Fibroblast of lung (primary cell): ENCODE measurements around the gene SERGEF. TPM values are rescaled to one million over a fixed set of nuclear protein-coding genes. Genes with fewer than 3 reads are reported as not detected.

Experiments
- DNase-seq, 2 donors: peaks; one replicate each; pipeline versions ENCODE4 v3.0.0 to v3.0.0-alpha.2; 2010; ENCODE audit warnings: low read depth in 2 of 2
- H2AFZ ChIP-seq: 2 replicates; pipeline ENCODE4 v1.5.1; 2012; ENCODE audit warnings: low read length, control low read depth, inconsistent platforms
- H3K27ac ChIP-seq: 2 replicates; pipeline ENCODE4 v1.5.1; 2011; ENCODE audit warnings: low read length, control low read depth; ENCODE audit not compliant: insufficient read depth
- H3K27me3 ChIP-seq: 2 replicates; pipeline ENCODE4 v1.5.1; 2011; ENCODE audit warnings: mild to moderate bottlenecking, low read length; ENCODE audit not compliant: control insufficient read depth, insufficient read depth
- H3K36me3 ChIP-seq: 2 replicates; pipeline ENCODE4 v1.5.1; 2011; ENCODE audit warnings: low read length; ENCODE audit not compliant: control insufficient read depth, insufficient read depth
- H3K4me1 ChIP-seq: 2 replicates; pipeline ENCODE4 v1.5.1; 2011; ENCODE audit warnings: low read length; ENCODE audit not compliant: control insufficient read depth, insufficient read depth; ENCODE audit errors: extremely low read depth
- H3K4me2 ChIP-seq: 2 replicates; pipeline ENCODE4 v1.5.1; 2011; ENCODE audit warnings: low read length, control low read depth; ENCODE audit not compliant: insufficient read depth; ENCODE audit errors: extremely low read depth
- H3K4me3 ChIP-seq, 4 experiments: fragments of 200-600 bp in 1 of 4; sonication (generic) in 1 of 4; replicated peaks in 1 of 4; 2 replicates each; pipeline ENCODE4 v1.5.1; 2011 to 2016; ENCODE audit warnings: low read length in 4 of 4, low read depth in 3 of 4, mild to moderate bottlenecking in 3 of 4, control low read depth in 2 of 4, inconsistent platforms in 1 of 4, mixed read lengths in 1 of 4; ENCODE audit not compliant: insufficient read depth in 1 of 4; ENCODE audit errors: control extremely low read depth in 1 of 4
- H3K79me2 ChIP-seq: 2 replicates; pipeline ENCODE4 v1.5.1; 2012; ENCODE audit warnings: mild to moderate bottlenecking, low read length, inconsistent platforms; ENCODE audit not compliant: control insufficient read depth, insufficient read depth
- H3K9ac ChIP-seq: 2 replicates; pipeline ENCODE4 v1.5.1; 2011; ENCODE audit warnings: mild to moderate bottlenecking, low read length, control low read depth; ENCODE audit not compliant: insufficient read depth
- H3K9me3 ChIP-seq: 2 replicates; pipeline ENCODE4 v1.5.1; 2012; ENCODE audit warnings: low read depth, low read length; ENCODE audit not compliant: control insufficient read depth, insufficient read depth
- H4K20me1 ChIP-seq: 2 replicates; pipeline ENCODE4 v1.5.1; 2011; ENCODE audit warnings: low read length; ENCODE audit not compliant: control insufficient read depth, insufficient read depth; ENCODE audit errors: extremely low read depth
- CTCF ChIP-seq, 2 donors: IDR thresholded peaks in 1 of 2; conservative IDR thresholded peaks in 1 of 2; 1 replicate in 1 of 2; 2 replicates in 1 of 2; pipeline ENCODE4 v1.5.1; 2011 to 2012; ENCODE audit warnings: low read length in 2 of 2, control low read depth in 1 of 2, inconsistent platforms in 1 of 2, low read depth in 1 of 2, mild to moderate bottlenecking in 1 of 2
- EZH2 ChIP-seq: IDR thresholded peaks from 2 replicates; pipeline ENCODE4 v1.5.1; 2012; ENCODE audit warnings: low read length, control low read depth, mild to moderate bottlenecking; ENCODE audit errors: missing control alignments
- polyA plus RNA-seq, 2 donors: library from polyadenylated mRNA; depleted of rRNA in 1 of 2; stranded (reverse) in 1 of 2; unstranded in 1 of 2; fragments of >200 nt; gene quantifications; 2 replicates each; pipeline ENCODE4 v1.2.1, GENCODE V29; 2011 to 2012; ENCODE audit warnings: missing spikeins in 1 of 2
- total RNA-seq: library from RNA; depleted of rRNA; stranded (reverse); fragments of >200 nt; gene quantifications from 2 replicates; pipeline ENCODE4 v1.2.1, GENCODE V29; 2014

The SERGEF gene
- total and polyA plus RNA-seq, 2 donors (not counting 1 experiment from before 2014, with no cell fraction given): 14.5 to 38.5 TPM

GRCh38 chr11:17807034-17807433 lies 205.8 kb downstream of the SERGEF start:
- Histone ChIP-seq H3K27ac (no peak overlapping the region), H3K36me3 (no peaks in the 10 kb centered on the region), H3K27me3 (no peaks in the 10 kb centered on the region), H3K79me2 (no peaks in the 10 kb centered on the region), H3K9ac (no peak overlapping the region), H2AFZ (no peak overlapping the region), H3K4me3 (no peak overlapping the region), H3K9me3 (no peaks in the 10 kb centered on the region), H3K4me2 (no peak overlapping the region), H3K4me1 (no peaks in the 10 kb centered on the region), H4K20me1 (no peaks in the 10 kb centered on the region)
- DNase-seq: peak in 1 of 2 donors; percentile 27
- TF ChIP-seq CTCF (conservative IDR thresholded peaks at IDR 0.05 in 1 of 2, IDR thresholded peaks at IDR 0.05 in 1 of 2; ENCODE audit: low read depth in 1 of 2, low read length in 2 of 2): no peak
- TF ChIP-seq EZH2: no peak

- Histone ChIP-seq H3K4me3 (no peak overlapping the region), H3K79me2 (no peaks in the 10 kb centered on the region), H3K9ac (no peak overlapping the region), H2AFZ (no peak overlapping the region), H3K27me3 (no peaks in the 10 kb centered on the region), H3K9me3 (no peaks in the 10 kb centered on the region), H3K4me1 (no peaks in the 10 kb centered on the region), H4K20me1 (no peaks in the 10 kb centered on the region), H3K36me3 (no peaks in the 10 kb centered on the region), H3K27ac (no peak overlapping the region), H3K4me2 (no peak overlapping the region)
- no peak for DNase-seq
- no peak for TF ChIP-seq CTCF (conservative IDR thresholded peaks at IDR 0.05 in 1 of 2, IDR thresholded peaks at IDR 0.05 in 1 of 2; ENCODE audit: low read depth in 1 of 2, low read length in 2 of 2)
- TF ChIP-seq EZH2: no peak
These were observed 207.0 kb downstream of the SERGEF start for GRCh38 chr11:17805873-17806272.

- H3K79me2 ChIP-seq: no peaks in the 10 kb centered on the region
- no peaks in the 10 kb centered on the region for H3K36me3 ChIP-seq
- DNase-seq: no peak
- no peaks in the 10 kb centered on the region for H3K4me1 ChIP-seq
- H4K20me1 ChIP-seq: no peaks in the 10 kb centered on the region
- no peak overlapping the region for H3K27ac ChIP-seq
- H3K9me3 ChIP-seq: no peaks in the 10 kb centered on the region
- no peak overlapping the region for H3K9ac ChIP-seq
- no peak overlapping the region for H3K4me2 ChIP-seq
- H3K27me3 ChIP-seq: no peaks in the 10 kb centered on the region
- TF ChIP-seq CTCF (conservative IDR thresholded peaks at IDR 0.05 in 1 of 2, IDR thresholded peaks at IDR 0.05 in 1 of 2; ENCODE audit: low read depth in 1 of 2, low read length in 2 of 2) (no peak), EZH2 (no peak)
- no peak overlapping the region for H3K4me3 ChIP-seq
- no peak overlapping the region for H2AFZ ChIP-seq
These were observed 207.8 kb downstream of the SERGEF start for GRCh38 chr11:17805043-17805442.
